SK-N-SH (cell line): ENCODE data around the gene ST8SIA3. TPM values are rescaled to one million over a fixed set of nuclear protein-coding genes. Genes with fewer than 3 reads are reported as not detected.

Experiments used
- CTCF ChIA-PET: fragments of 300-600, 350-600 bp; formaldehyde crosslinking; extraction: SDS; loops from one replicate; lab custom pipeline; 2021; lab: Yijun Ruan, JAX
- POLR2A ChIA-PET: fragments of 350-600 bp; sonication (Branson Sonifier 250); formaldehyde crosslinking; extraction: SDS; loops from one replicate; lab custom pipeline; 2020; ENCODE audit warnings: antibody characterized with exemption, inconsistent platforms; lab: Yijun Ruan, JAX
- DNase-seq: peaks from one replicate; pipeline ENCODE4 v3.0.0; 2012
- H2AFZ ChIP-seq: fragments of 200-600 bp; sonication (generic); 2 replicates; pipeline ENCODE4 v1.8.1; 2016; ENCODE audit warnings: antibody characterized with exemption, mild to moderate bottlenecking, low read depth
- H3F3A ChIP-seq: fragments of 200-600 bp; sonication (generic); replicated peaks from 2 replicates; pipeline ENCODE3; 2016; ENCODE audit warnings: antibody characterized with exemption, mild to moderate bottlenecking; ENCODE audit not compliant: insufficient read depth
- H3K27ac ChIP-seq, 2 experiments: fragments of 200-500 bp in 1 of 2; fragments of 200-600 bp in 1 of 2; sonication (Bioruptor generic) in 1 of 2; sonication (generic), shearing (Covaris generic) in 1 of 2; 2 replicates each; pipeline versions ENCODE4 v1.5.1 to v1.6.1; 2014 to 2016; ENCODE audit warnings: low read depth in 2 of 2, inconsistent platforms in 1 of 2, low read length in 1 of 2, mild to moderate bottlenecking in 1 of 2, mixed read lengths in 1 of 2
- H3K27me3 ChIP-seq: fragments of 200-600 bp; sonication (generic), shearing (Covaris generic); 2 replicates; pipeline ENCODE4 v1.6.1; 2016; ENCODE audit warnings: mixed run types; ENCODE audit not compliant: insufficient read depth
- H3K36me3 ChIP-seq, 2 experiments: fragments of 200-500 bp in 1 of 2; fragments of 200-600 bp in 1 of 2; sonication (Bioruptor generic) in 1 of 2; sonication (generic) in 1 of 2; replicated peaks in 1 of 2; 2 replicates each; pipeline versions ENCODE3 to v1.5.1; 2014 to 2016; ENCODE audit warnings: low read length in 1 of 2, mild to moderate bottlenecking in 1 of 2; ENCODE audit not compliant: insufficient read depth in 2 of 2, control insufficient read depth in 1 of 2
- H3K4me1 ChIP-seq, 2 experiments: fragments of 200-500 bp in 1 of 2; fragments of 200-600 bp in 1 of 2; sonication (Bioruptor generic) in 1 of 2; sonication (generic), shearing (Covaris generic) in 1 of 2; 2 replicates each; pipeline versions ENCODE4 v1.5.1 to v1.6.1; 2014 to 2016; ENCODE audit warnings: low read depth in 1 of 2, low read length in 1 of 2, mixed run types in 1 of 2; ENCODE audit not compliant: insufficient read depth in 2 of 2, control insufficient read depth in 1 of 2
- H3K4me2 ChIP-seq: fragments of 200-600 bp; sonication (generic), shearing (Covaris generic); 2 replicates; pipeline ENCODE4 v1.6.1; 2017; ENCODE audit warnings: mixed run types
- H3K4me3 ChIP-seq, 2 experiments: fragments of 200-500 bp in 1 of 2; fragments of 200-600 bp in 1 of 2; sonication (Bioruptor generic) in 1 of 2; sonication (generic), shearing (Covaris generic) in 1 of 2; 2 replicates each; pipeline versions ENCODE4 v1.5.1 to v1.8.1; 2014 to 2016; ENCODE audit warnings: low read depth in 2 of 2, inconsistent platforms in 1 of 2, low read length in 1 of 2, mild to moderate bottlenecking in 1 of 2, mixed read lengths in 1 of 2, moderate library complexity in 1 of 2
- H3K79me2 ChIP-seq: fragments of 200-600 bp; sonication (generic); 2 replicates; pipeline ENCODE4 v1.8.1; 2017; ENCODE audit warnings: mild to moderate bottlenecking; ENCODE audit not compliant: insufficient read depth
- H3K9ac ChIP-seq: fragments of 200-600 bp; sonication (generic); 2 replicates; pipeline ENCODE4 v1.6.1; 2017; ENCODE audit warnings: mixed run types
- H3K9me2 ChIP-seq: fragments of 200-600 bp; sonication (generic); 2 replicates; pipeline ENCODE4 v1.6.1; 2017; ENCODE audit warnings: mixed run types
- H3K9me3 ChIP-seq: fragments of 200-600 bp; sonication (generic); 2 replicates; pipeline ENCODE4 v1.6.1; 2017; ENCODE audit warnings: mixed run types, mild to moderate bottlenecking, moderate library complexity
- H4K20me1 ChIP-seq: fragments of 200-600 bp; sonication (generic); 2 replicates; pipeline ENCODE4 v1.6.1; 2017; ENCODE audit warnings: mild to moderate bottlenecking, mixed run types; ENCODE audit not compliant: insufficient read depth
- CTCF ChIP-seq: fragments of 200-600 bp; sonication (generic); IDR thresholded peaks from 2 replicates; pipeline ENCODE4 v1.6.1; 2017; ENCODE audit warnings: antibody characterized with exemption, mild to moderate bottlenecking, moderate library complexity
- EP300 ChIP-seq, 2 experiments: IDR thresholded peaks; 2 replicates each; pipeline versions ENCODE4 v1.4.0 to v1.6.1; 2012; ENCODE audit warnings: borderline replicate concordance in 1 of 2, low read depth in 1 of 2, low read length in 1 of 2
- FOXM1 ChIP-seq: IDR thresholded peaks from 2 replicates; pipeline ENCODE4 v1.4.0; 2012; ENCODE audit warnings: low read depth, mild to moderate bottlenecking
- GABPA ChIP-seq: IDR thresholded peaks from 2 replicates; pipeline ENCODE4 v1.4.0; 2012; ENCODE audit warnings: low read depth, mild to moderate bottlenecking
- GATA2 ChIP-seq: sonication (generic); formaldehyde crosslinking; IDR thresholded peaks from 2 replicates; pipeline ENCODE4 v1.5.0; 2020; ENCODE audit warnings: mild to moderate bottlenecking, missing genetic modification reagents
- IRF3 ChIP-seq: fragments of 150-350 bp; IDR thresholded peaks from 2 replicates; pipeline ENCODE4 v1.6.1; 2016; ENCODE audit warnings: mild to moderate bottlenecking, low read depth, low read length
- JUND ChIP-seq: IDR thresholded peaks from 2 replicates; pipeline ENCODE4 v1.4.0; 2012
- MAX ChIP-seq: IDR thresholded peaks from 2 replicates; pipeline ENCODE4 v1.4.0; 2012; ENCODE audit warnings: low read depth
- MXI1 ChIP-seq: IDR thresholded peaks from 2 replicates; pipeline ENCODE4 v1.6.1; 2012; ENCODE audit warnings: mild to moderate bottlenecking, low read depth, low read length, improper control_type of control experiment
- NFIC ChIP-seq: IDR thresholded peaks from 2 replicates; pipeline ENCODE4 v1.4.0; 2012; ENCODE audit warnings: borderline replicate concordance
- NRF1 ChIP-seq: IDR thresholded peaks from 2 replicates; pipeline ENCODE4 v1.6.1; 2012; ENCODE audit warnings: low read depth, mild to moderate bottlenecking, low read length
- POLR2AphosphoS5 ChIP-seq: IDR thresholded peaks from 2 replicates; pipeline ENCODE4 v1.6.1; 2012; ENCODE audit warnings: low read depth, low read length
- RAD21 ChIP-seq: IDR thresholded peaks from 2 replicates; pipeline ENCODE4 v1.6.1; 2012; ENCODE audit warnings: mild to moderate bottlenecking, low read length
- RCOR1 ChIP-seq: fragments of 150-350 bp; IDR thresholded peaks from 2 replicates; pipeline ENCODE4 v1.6.1; 2017; ENCODE audit warnings: antibody characterized with exemption, low read length
- REST ChIP-seq: IDR thresholded peaks from 2 replicates; pipeline ENCODE4 v1.6.1; 2012; ENCODE audit warnings: mild to moderate bottlenecking, low read depth, low read length, moderate library complexity
- SMC3 ChIP-seq: IDR thresholded peaks from 2 replicates; pipeline ENCODE4 v1.6.1; 2012; ENCODE audit warnings: low read depth, low read length, improper control_type of control experiment
- TCF12 ChIP-seq: IDR thresholded peaks from 2 replicates; pipeline ENCODE4 v1.4.0; 2012
- TEAD4 ChIP-seq: IDR thresholded peaks from 2 replicates; pipeline ENCODE4 v1.4.0; 2012; ENCODE audit warnings: mild to moderate bottlenecking, borderline replicate concordance; ENCODE audit not compliant: insufficient read depth
- USF2 ChIP-seq: fragments of 150-350 bp; IDR thresholded peaks from 2 replicates; pipeline ENCODE4 v1.6.1; 2017; ENCODE audit warnings: antibody characterized with exemption, low read length, low read depth, borderline replicate concordance
- ZBTB33 ChIP-seq: IDR thresholded peaks from 2 replicates; pipeline ENCODE4 v1.4.0; 2012; ENCODE audit warnings: low read depth, borderline replicate concordance
- WGBS: methylation state at CpG from one replicate; pipeline ENCODE4 v1.1.6; 2017; ENCODE audit warnings: low lambda C conversion rate; 5-methylcytosine and 5-hydroxymethylcytosine counted together
- polyA plus RNA-seq, 3 experiments: library from polyadenylated mRNA; depleted of rRNA; stranded (reverse); fragments of >200 nt; gene quantifications; 2 replicates each; pipeline ENCODE4 v1.2.3, GENCODE V29; 2012

Gene ST8SIA3
- polyA plus RNA-seq, 1 of the 3 experiments (the other 2 are of a cell fraction): 0.05 TPM

GRCh38 chr18:57331718-57332117, 20.6 kb upstream of the ST8SIA3 start:
- no peaks in the 10 kb centered on the region for H3K9me2 ChIP-seq
- POLR2A ChIA-PET: no interaction called here
- H3K27ac ChIP-seq: no peak overlapping the region
- no peaks in the 10 kb centered on the region for H3K36me3 ChIP-seq
- no peaks in the 10 kb centered on the region for H3F3A ChIP-seq
- 60% methylated on average over 2 of the region's 2 CpGs for WGBS
- no peak overlapping the region for H2AFZ ChIP-seq
- H3K4me1 ChIP-seq: no peaks in the 10 kb centered on the region
- H3K27me3 ChIP-seq: no peaks in the 10 kb centered on the region
- no peak overlapping the region for H3K9ac ChIP-seq
- no peak for TF ChIP-seq REST
- TF ChIP-seq POLR2AphosphoS5: no peak
- TF ChIP-seq RCOR1: no peak
- TF ChIP-seq FOXM1: no peak
- TF ChIP-seq CTCF: no peak
- TF ChIP-seq TCF12: no peak
- TF ChIP-seq, all 33 proteins: peak for 0
- no peak overlapping the region for H3K4me3 ChIP-seq
- H3K4me2 ChIP-seq: no peak overlapping the region
- H4K20me1 ChIP-seq: no peaks in the 10 kb centered on the region
- H3K79me2 ChIP-seq: no peaks in the 10 kb centered on the region
- DNase-seq: no peak
- no peaks in the 10 kb centered on the region for H3K9me3 ChIP-seq
- CTCF ChIA-PET: no interaction called here

- WGBS: 46% methylated on average over 5 of the region's 5 CpGs
- no peak overlapping the region for H3K4me2 ChIP-seq
- POLR2A ChIA-PET: no interaction called here
- TF ChIP-seq GABPA (no peak), EP300 (IDR thresholded peaks at IDR 0.05; ENCODE audit: borderline replicate concordance in 1 of 2, low read depth in 1 of 2, low read length in 1 of 2) (no peak), NFIC (no peak), MXI1 (no peak), JUND (no peak), ZBTB33 (no peak), MAX (no peak), USF2 (no peak), NRF1 (no peak), RAD21 (no peak), IRF3 (no peak), POLR2AphosphoS5 (no peak), GATA2 (no peak), TEAD4 (no peak), SMC3 (no peak)
Measured at GRCh38 chr18:57333940-57334339, 18.4 kb upstream of the ST8SIA3 start.

More at GRCh38 chr18:57333940-57334339, 18.4 kb upstream of the ST8SIA3 start:
- Histone ChIP-seq H3K4me3 (no peak overlapping the region), H2AFZ (no peak overlapping the region), H3K36me3 (no peaks in the 10 kb centered on the region), H3K4me1 (no peaks in the 10 kb centered on the region), H3F3A (no peaks in the 10 kb centered on the region), H3K9me2 (no peaks in the 10 kb centered on the region), H3K9ac (no peak overlapping the region), H3K79me2 (no peaks in the 10 kb centered on the region), H3K9me3 (no peaks in the 10 kb centered on the region), H4K20me1 (no peaks in the 10 kb centered on the region), H3K27ac (no peak overlapping the region), H3K27me3 (no peaks in the 10 kb centered on the region)
- no peak for DNase-seq
- CTCF ChIA-PET: interaction anchor here (0.6 to 1.1 kb wide), 2 partner anchors 104 to 1878 kb away, joined by 3 to 5 read pairs; no protein-coding TSS in a partner anchor
